LNCaP clone FGC (cell line): ENCODE measurements around the gene MIER2.
"Not testable (repeated sequence)": the region's sequence is repeated elsewhere in the genome, so short reads cannot be mapped to it uniquely, and the experiment has no call there.

ENCODE experiments used
- DNase-seq: peaks from one replicate; pipeline ENCODE4 v3.0.0-alpha.2; 2011; ENCODE audit warnings: low read depth
- H3K4me3 ChIP-seq: 2 replicates; pipeline ENCODE4 v1.5.1; 2011; ENCODE audit warnings: mild to moderate bottlenecking, low read depth, low read length, control low read depth
- CTCF ChIP-seq: IDR thresholded peaks from 2 replicates; pipeline ENCODE4 v1.5.1; 2012; ENCODE audit warnings: mild to moderate bottlenecking; ENCODE audit not compliant: control insufficient read depth, insufficient read depth; ENCODE audit errors: extremely low read depth

Gene MIER2

GRCh38 chr19:366951-367350 lies 22.4 kb upstream of the MIER2 start:
- no peak for TF ChIP-seq CTCF
- H3K4me3 ChIP-seq, result no peak overlapping the region
- DNase-seq, result no peak

GRCh38 chr19:366205-366783 lies 21.7 kb upstream of the MIER2 start:
- TF ChIP-seq CTCF, result no peak
- no peak for DNase-seq
- H3K4me3 ChIP-seq, result no peak overlapping the region

- TF ChIP-seq CTCF, result no peak
- H3K4me3 ChIP-seq, result no peak overlapping the region
Observed at GRCh38 chr19:364496-365287, 20.1 kb upstream of the MIER2 start.

GRCh38 chr19:362683-363082 lies 18.1 kb upstream of the MIER2 start:
- no peak for DNase-seq
- no peak for TF ChIP-seq CTCF
- H3K4me3 ChIP-seq, result no peak overlapping the region

More at GRCh38 chr19:364496-365287, 20.1 kb upstream of the MIER2 start:
- DNase-seq, result no peak

GRCh38 chr19:362154-362553 lies 17.6 kb upstream of the MIER2 start:
- no peak overlapping the region for H3K4me3 ChIP-seq
- TF ChIP-seq CTCF, result no peak
- DNase-seq, result no peak

GRCh38 chr19:359653-359925 lies 15.0 kb upstream of the MIER2 start:
- TF ChIP-seq CTCF, result no peak
- no peak overlapping the region for H3K4me3 ChIP-seq
- no peak for DNase-seq

GRCh38 chr19:355536-355935 lies 10.9 kb upstream of the MIER2 start:
- not testable (repeated sequence) for H3K4me3 ChIP-seq

More at GRCh38 chr19:355536-355935, 10.9 kb upstream of the MIER2 start:
- DNase-seq, result not testable (repeated sequence)
